IMR-90 (cell line): ENCODE results near the gene GPX3. TPM values are rescaled to one million over a fixed set of nuclear protein-coding genes. Genes with fewer than 3 reads are reported as not detected.

Experiments
- ATAC-seq: fragments of 200-7000 bp; cut with Tn5 transposase; 2 replicates; pipeline ENCODE4 v1.9.1; 2020; ENCODE audit warnings: low read depth, mild to moderate bottlenecking, moderate library complexity
- BruUV-seq: library from RNA; stranded (reverse); fragments of 400-500 nt; replicated peaks from 2 replicates; lab custom pipeline; 2021; lab: Mats Ljungman, UMichigan
- CTCF ChIA-PET: fragments of 300-600 bp; formaldehyde crosslinking; extraction: SDS; loops from one replicate; lab custom pipeline; 2021; ENCODE audit warnings: antibody characterized with exemption; lab: Yijun Ruan, JAX
- POLR2A ChIA-PET: fragments of 300-600 bp; sonication (Branson Sonifier 250); formaldehyde crosslinking; loops from one replicate; lab custom pipeline; 2022; ENCODE audit warnings: antibody characterized with exemption; ENCODE audit not compliant: unreplicated experiment; lab: Charles Lee
- DNase-seq: peaks from one replicate; pipeline ENCODE4 v3.0.0; 2013
- H2AFZ ChIP-seq: replicated peaks from 2 replicates; pipeline ENCODE3; 2013; ENCODE audit warnings: low read length, mild to moderate bottlenecking; ENCODE audit not compliant: poor library complexity
- H2AK5ac ChIP-seq: 2 replicates; pipeline ENCODE4 v1.6.1; 2013; ENCODE audit warnings: low read depth, low read length, inconsistent platforms
- H2AK9ac ChIP-seq: replicated peaks from 2 replicates; pipeline ENCODE3; 2013; ENCODE audit warnings: mild to moderate bottlenecking, low read depth, low read length, moderate library complexity; ENCODE audit not compliant: poor library complexity
- H2BK120ac ChIP-seq: 2 replicates; pipeline ENCODE4 v1.6.1; 2013; ENCODE audit warnings: low read depth, low read length, inconsistent platforms
- H2BK15ac ChIP-seq: 3 replicates; pipeline ENCODE4 v1.6.1; 2013; ENCODE audit warnings: low read depth, low read length, inconsistent platforms
- H2BK20ac ChIP-seq: 2 replicates; pipeline ENCODE4 v1.6.1; 2013; ENCODE audit warnings: low read depth, mild to moderate bottlenecking, inconsistent platforms, low read length, moderate library complexity
- H2BK5ac ChIP-seq: 2 replicates; pipeline ENCODE4 v1.6.1; 2013; ENCODE audit warnings: mild to moderate bottlenecking, low read depth, low read length, inconsistent platforms; ENCODE audit not compliant: poor library complexity, severe bottlenecking
- H3K14ac ChIP-seq: replicated peaks from 2 replicates; pipeline ENCODE4 v1.6.1; 2013; ENCODE audit warnings: low read depth, low read length, inconsistent platforms
- H3K18ac ChIP-seq: 2 replicates; pipeline ENCODE4 v1.6.1; 2013; ENCODE audit warnings: low read depth, low read length, control low read depth
- H3K23ac ChIP-seq: 2 replicates; pipeline ENCODE4 v1.6.1; 2013; ENCODE audit warnings: low read depth, low read length, inconsistent platforms
- H3K27ac ChIP-seq: 2 replicates; pipeline ENCODE4 v1.5.1; 2013; ENCODE audit warnings: mild to moderate bottlenecking, control low read depth, low read length; ENCODE audit not compliant: insufficient read depth
- H3K27me3 ChIP-seq: 2 replicates; pipeline ENCODE4 v1.6.1; 2013; ENCODE audit warnings: low read length; ENCODE audit not compliant: control insufficient read depth, insufficient read depth
- H3K36me3 ChIP-seq: 2 replicates; pipeline ENCODE4 v1.6.1; 2013; ENCODE audit warnings: low read length, mixed read lengths; ENCODE audit not compliant: control insufficient read depth, insufficient read depth
- H3K4ac ChIP-seq: 2 replicates; pipeline ENCODE4 v1.6.1; 2013; ENCODE audit warnings: low read depth, low read length, inconsistent platforms
- H3K4me1 ChIP-seq: 2 replicates; pipeline ENCODE4 v1.6.1; 2013; ENCODE audit warnings: low read length, mixed read lengths; ENCODE audit not compliant: control insufficient read depth, insufficient read depth
- H3K4me2 ChIP-seq: 2 replicates; pipeline ENCODE4 v1.6.1; 2013; ENCODE audit warnings: low read depth, mild to moderate bottlenecking, control low read depth, low read length, moderate library complexity
- H3K4me3 ChIP-seq: 2 replicates; pipeline ENCODE4 v1.5.1; 2013; ENCODE audit warnings: low read depth, mild to moderate bottlenecking, control low read depth, low read length, moderate library complexity; ENCODE audit not compliant: insufficient read depth
- H3K56ac ChIP-seq: 2 replicates; pipeline ENCODE4 v1.6.1; 2013; ENCODE audit warnings: low read length, inconsistent platforms; ENCODE audit not compliant: insufficient read depth; ENCODE audit errors: extremely low read depth
- H3K79me1 ChIP-seq, 2 experiments: 2 replicates each; pipeline ENCODE4 v1.6.1; 2013; ENCODE audit warnings: low read length in 2 of 2, inconsistent platforms in 1 of 2, low read depth in 1 of 2
- H3K9ac ChIP-seq: 2 replicates; pipeline ENCODE4 v1.6.1; 2013; ENCODE audit warnings: low read depth, low read length, control low read depth
- H3K9me1 ChIP-seq: 2 replicates; pipeline ENCODE4 v1.6.1; 2013; ENCODE audit warnings: low read length, inconsistent platforms; ENCODE audit not compliant: insufficient read depth
- H3K9me3 ChIP-seq: 2 replicates; pipeline ENCODE4 v1.6.1; 2013; ENCODE audit warnings: low read length; ENCODE audit not compliant: control insufficient read depth, insufficient read depth
- H4K20me1 ChIP-seq: 2 replicates; pipeline ENCODE4 v1.6.1; 2013; ENCODE audit warnings: low read length, inconsistent platforms; ENCODE audit not compliant: insufficient read depth
- H4K5ac ChIP-seq: 2 replicates; pipeline ENCODE4 v1.6.1; 2013; ENCODE audit warnings: mild to moderate bottlenecking, low read depth, low read length, control low read depth
- H4K8ac ChIP-seq, 2 experiments: 2 replicates each; pipeline ENCODE4 v1.6.1; 2013; ENCODE audit warnings: low read depth in 2 of 2, low read length in 2 of 2, control low read depth in 1 of 2, inconsistent platforms in 1 of 2
- H4K91ac ChIP-seq: 2 replicates; pipeline ENCODE4 v1.6.1; 2013; ENCODE audit warnings: low read depth, low read length, inconsistent platforms; ENCODE audit not compliant: insufficient read depth
- CEBPB ChIP-seq: IDR thresholded peaks from 2 replicates; pipeline ENCODE4 v1.6.1; 2012; ENCODE audit warnings: low read depth, low read length, improper control_type of control experiment
- CHD1 ChIP-seq: IDR thresholded peaks from 2 replicates; pipeline ENCODE4 v1.6.1; 2012; ENCODE audit warnings: low read depth, low read length, improper control_type of control experiment
- CTCF ChIP-seq: conservative IDR thresholded peaks from 2 replicates; pipeline ENCODE4 v1.5.1; 2012; ENCODE audit warnings: mild to moderate bottlenecking, low read depth, low read length, improper control_type of control experiment
- FOS ChIP-seq: fragments of 150-350 bp; IDR thresholded peaks from 2 replicates; pipeline ENCODE4 v1.6.1; 2016; ENCODE audit warnings: low read depth, low read length
- MAFK ChIP-seq: IDR thresholded peaks from 2 replicates; pipeline ENCODE4 v1.6.1; 2012; ENCODE audit warnings: low read depth, low read length, improper control_type of control experiment
- MAZ ChIP-seq: IDR thresholded peaks from 2 replicates; pipeline ENCODE4 v1.6.1; 2012; ENCODE audit warnings: low read depth, mild to moderate bottlenecking, low read length, improper control_type of control experiment, moderate library complexity, borderline replicate concordance
- NFE2L2 ChIP-seq: fragments of 150-350 bp; IDR thresholded peaks from 2 replicates; pipeline ENCODE4 v1.6.1; 2016; ENCODE audit warnings: low read depth, mild to moderate bottlenecking, low read length
- POLR2A ChIP-seq: IDR thresholded peaks from 2 replicates; pipeline ENCODE4 v1.6.1; 2012; ENCODE audit warnings: mild to moderate bottlenecking, low read depth, low read length
- RAD21 ChIP-seq: IDR thresholded peaks from 2 replicates; pipeline ENCODE4 v1.6.1; 2012; ENCODE audit warnings: low read length, improper control_type of control experiment
- RCOR1 ChIP-seq: IDR thresholded peaks from 2 replicates; pipeline ENCODE4 v1.6.1; 2012; ENCODE audit warnings: mild to moderate bottlenecking, low read length, improper control_type of control experiment; ENCODE audit not compliant: insufficient replicate concordance
- RFX5 ChIP-seq: IDR thresholded peaks from 2 replicates; pipeline ENCODE4 v1.8.0; 2012; ENCODE audit warnings: low read depth, mild to moderate bottlenecking, low read length, moderate library complexity
- SMC3 ChIP-seq: fragments of 150-350 bp; IDR thresholded peaks from 2 replicates; pipeline ENCODE4 v1.6.1; 2016; ENCODE audit warnings: low read depth, mild to moderate bottlenecking, antibody characterized with exemption, low read length, moderate library complexity
- WGBS, 2 experiments: methylation state at CpG; one replicate each; pipeline versions ENCODE4 v1.1.5 to v1.1.7; 2013; ENCODE audit warnings: missing lambda C conversion rate in 2 of 2; ENCODE audit not compliant: insufficient read length in 1 of 2; ENCODE audit errors: extremely low coverage in 2 of 2; 5-methylcytosine and 5-hydroxymethylcytosine counted together
- dilution Hi-C: fragments of 300-500 bp; cut with HindIII; formaldehyde crosslinking; loops from one replicate; pipeline ENCODE4 v1.14.3; 2018; ENCODE audit warnings: low sequenced_read_pairs; ENCODE audit not compliant: unreplicated experiment
- in situ Hi-C: fragments of 300-500 bp; cut with MboI; formaldehyde crosslinking; loops from 3 replicates; pipeline ENCODE4 v1.14.3; 2019; ENCODE audit warnings: low sequenced_read_pairs, inconsistent platforms, mixed read lengths
- intact Hi-C: fragments of 100-400 bp; cut with micrococcal nuclease; formaldehyde crosslinking; loops from 2 replicates; pipeline ENCODE4 v1.10.0; 2022
- polyA plus RNA-seq, 3 experiments: library from polyadenylated mRNA; depleted of rRNA; stranded (reverse); fragments of >200 nt; gene quantifications; 2 replicates each; pipeline ENCODE4 v1.2.3, GENCODE V29; 2012; ENCODE audit warnings: low replicate concordance in 1 of 3
- total RNA-seq: library from RNA; depleted of rRNA; stranded (reverse); fragments of >200 nt; gene quantifications from 2 replicates; pipeline ENCODE4 v1.2.3, GENCODE V29; 2012
- TF ChIP-seq, protein P1 (sequence below): fragments of 150-350 bp; IDR thresholded peaks from 2 replicates; pipeline ENCODE4 v1.6.1; 2017; ENCODE audit warnings: mild to moderate bottlenecking, antibody characterized with exemption, low read length, low read depth
- TF ChIP-seq, protein P2 (sequence below): fragments of 150-350 bp; IDR thresholded peaks from 2 replicates; pipeline ENCODE4 v1.6.1; 2016; ENCODE audit warnings: low read depth, mild to moderate bottlenecking, low read length, moderate library complexity, borderline replicate concordance

Gene GPX3
- total and polyA plus RNA-seq, 2 of the 4 experiments (the other 2 are of a cell fraction) = 0.36 to 1.0 TPM

DNA sequence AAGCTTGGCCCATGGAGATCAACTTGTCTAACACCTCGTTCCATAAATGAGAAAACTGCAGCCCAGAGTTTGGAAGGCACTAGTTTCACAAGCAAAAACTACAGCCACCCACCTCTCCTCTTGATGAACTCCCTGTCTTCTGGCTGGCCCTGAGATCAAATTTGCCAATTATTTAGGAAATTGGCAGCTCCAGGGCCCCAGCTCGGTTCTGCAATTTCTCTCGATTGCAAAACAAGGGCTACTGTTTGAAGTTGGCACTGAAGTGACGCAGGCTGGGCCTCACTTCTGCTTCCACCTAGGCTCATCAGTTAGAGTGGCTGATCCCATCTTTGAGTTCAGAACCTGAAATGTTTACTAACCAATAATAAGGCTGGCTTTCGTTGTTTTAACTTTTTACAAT is 3.7 kb upstream of the GPX3 start:
- H3K4me3 ChIP-seq = no peak overlapping the region
- no peak overlapping the region for H4K8ac ChIP-seq
- DNase-seq (no peak), ATAC-seq (no peak)
- no peak overlapping the region for H2BK120ac ChIP-seq
- intact Hi-C loops = no loop called here
- no peak overlapping the region for H3K14ac ChIP-seq
- no peak overlapping the region for H3K18ac ChIP-seq
- H3K4ac ChIP-seq = no peak overlapping the region
- H3K56ac ChIP-seq = no peak overlapping the region
- no peaks in the 10 kb centered on the region for H3K9me3 ChIP-seq
- dilution Hi-C loops = no loop called here
- H3K4me1 ChIP-seq = no peaks in the 10 kb centered on the region
- in situ Hi-C loops = no loop called here
- H3K23ac ChIP-seq = no peak overlapping the region
- no peak overlapping the region for H2AK9ac ChIP-seq
- no peak overlapping the region for H2BK15ac ChIP-seq
- H3K9me1 ChIP-seq = no peaks in the 10 kb centered on the region
- no peak overlapping the region for H3K4me2 ChIP-seq
- H3K27me3 ChIP-seq = peaks cover 3% of the 10 kb centered on the region; the same call in 1 of the 2 replicates
- no peak overlapping the region for H4K5ac ChIP-seq
- H3K9ac ChIP-seq = no peak overlapping the region
- no peaks in the 10 kb centered on the region for H3K36me3 ChIP-seq
- no peak overlapping the region for H3K27ac ChIP-seq
- H2BK20ac ChIP-seq = no peak overlapping the region
- WGBS, 2 experiments = 57% methylated on average over 2 of the region's 5 CpGs; no CpG with 5 or more reads in 1 of the 2 experiments
- no peak overlapping the region for H2AFZ ChIP-seq
- no peaks in the 10 kb centered on the region for H3K79me1 ChIP-seq
- POLR2A ChIA-PET = no interaction called here
- no peak overlapping the region for H2BK5ac ChIP-seq
- H2AK5ac ChIP-seq = no peak overlapping the region
- TF ChIP-seq CTCF = no peak
- TF ChIP-seq CHD1 = no peak
- TF ChIP-seq, protein P1, sequence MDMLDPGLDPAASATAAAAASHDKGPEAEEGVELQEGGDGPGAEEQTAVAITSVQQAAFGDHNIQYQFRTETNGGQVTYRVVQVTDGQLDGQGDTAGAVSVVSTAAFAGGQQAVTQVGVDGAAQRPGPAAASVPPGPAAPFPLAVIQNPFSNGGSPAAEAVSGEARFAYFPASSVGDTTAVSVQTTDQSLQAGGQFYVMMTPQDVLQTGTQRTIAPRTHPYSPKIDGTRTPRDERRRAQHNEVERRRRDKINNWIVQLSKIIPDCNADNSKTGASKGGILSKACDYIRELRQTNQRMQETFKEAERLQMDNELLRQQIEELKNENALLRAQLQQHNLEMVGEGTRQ = no peak
- TF ChIP-seq POLR2A = no peak
- no peak for TF ChIP-seq MAFK
- TF ChIP-seq RAD21 = no peak
- TF ChIP-seq FOS = no peak
- TF ChIP-seq NFE2L2 = no peak
- no peak for TF ChIP-seq SMC3
- no peak for TF ChIP-seq RFX5
- TF ChIP-seq RCOR1 = no peak
- TF ChIP-seq MAZ = no peak
- no peak for TF ChIP-seq CEBPB
- TF ChIP-seq, protein P2, sequence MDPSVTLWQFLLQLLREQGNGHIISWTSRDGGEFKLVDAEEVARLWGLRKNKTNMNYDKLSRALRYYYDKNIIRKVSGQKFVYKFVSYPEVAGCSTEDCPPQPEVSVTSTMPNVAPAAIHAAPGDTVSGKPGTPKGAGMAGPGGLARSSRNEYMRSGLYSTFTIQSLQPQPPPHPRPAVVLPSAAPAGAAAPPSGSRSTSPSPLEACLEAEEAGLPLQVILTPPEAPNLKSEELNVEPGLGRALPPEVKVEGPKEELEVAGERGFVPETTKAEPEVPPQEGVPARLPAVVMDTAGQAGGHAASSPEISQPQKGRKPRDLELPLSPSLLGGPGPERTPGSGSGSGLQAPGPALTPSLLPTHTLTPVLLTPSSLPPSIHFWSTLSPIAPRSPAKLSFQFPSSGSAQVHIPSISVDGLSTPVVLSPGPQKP = no peak
- H4K20me1 ChIP-seq = no peaks in the 10 kb centered on the region
- CTCF ChIA-PET = no interaction called here
- H4K91ac ChIP-seq = no peak overlapping the region
- no TSS peak for BruUV-seq
